Measurements from ENCODE around the gene SNRNP200. TPM values are rescaled to one million over a fixed set of nuclear protein-coding genes. Genes with fewer than 3 reads are reported as not detected.

The SNRNP200 gene
- total RNA-seq, 1 donor from 2014 or later: 192 TPM

GRCh38 chr2:96336104-96336775, 30.9 kb upstream of the SNRNP200 start:
- DNase-seq (ENCODE audit: low spot score): no peak
- Mint-ChIP-seq H3K27me3 (ENCODE audit: insufficient read depth) (no peaks in the 10 kb centered on the region), H3K9me3 (no peaks in the 10 kb centered on the region), H3K4me1 (ENCODE audit: low read depth) (peaks cover 67% of the 10 kb centered on the region), H3K4me3 (peak overlapping the region; percentile 95), H3K36me3 (ENCODE audit: low read depth) (peaks cover 21% of the 10 kb centered on the region), H3K27ac (peak overlapping the region; percentile 93)
- intact Hi-C loops (cut with micrococcal nuclease): loop anchor here (1.0 to 5.0 kb wide), 5 partner anchors 15 to 302 kb away; partner anchors contain the start of genes ARID5A, KANSL3 and SNRNP200

- Mint-ChIP-seq H3K9me3 (no peaks in the 10 kb centered on the region), H3K36me3 (ENCODE audit: low read depth) (peaks cover 20% of the 10 kb centered on the region), H3K27ac (peak overlapping the region; percentile 69), H3K27me3 (ENCODE audit: insufficient read depth) (no peaks in the 10 kb centered on the region), H3K4me1 (ENCODE audit: low read depth) (peaks cover 65% of the 10 kb centered on the region), H3K4me3 (peak overlapping the region; percentile 95)
- no peak for DNase-seq (ENCODE audit: low spot score)
- intact Hi-C loops (cut with micrococcal nuclease): loop anchor here (2.0 kb wide), 1 partner anchor 67 kb away; the partner anchor contains the start of gene CIAO1
Measured at GRCh38 chr2:96333708-96334107, 28.4 kb upstream of the SNRNP200 start.

- peaks cover 42% of the 10 kb centered on the region for H3K36me3 Mint-ChIP-seq (ENCODE audit: low read depth)
- intact Hi-C loops (cut with micrococcal nuclease): no loop called here
- DNase-seq (ENCODE audit: low spot score): no peak
- no peaks in the 10 kb centered on the region for H3K27me3 Mint-ChIP-seq (ENCODE audit: insufficient read depth)
- H3K4me1 Mint-ChIP-seq (ENCODE audit: low read depth): peaks cover 68% of the 10 kb centered on the region
- no peaks in the 10 kb centered on the region for H3K9me3 Mint-ChIP-seq
- no peak overlapping the region for H3K27ac Mint-ChIP-seq
- H3K4me3 Mint-ChIP-seq: no peak overlapping the region
Measured at GRCh38 chr2:96330407-96330806, 25.1 kb upstream of the SNRNP200 start.

- no peak for DNase-seq (ENCODE audit: low spot score)
- Mint-ChIP-seq H3K27ac (no peak overlapping the region), H3K36me3 (ENCODE audit: low read depth) (peaks cover 42% of the 10 kb centered on the region), H3K27me3 (ENCODE audit: insufficient read depth) (no peaks in the 10 kb centered on the region), H3K4me3 (no peak overlapping the region), H3K4me1 (ENCODE audit: low read depth) (peaks cover 66% of the 10 kb centered on the region), H3K9me3 (no peaks in the 10 kb centered on the region)
- intact Hi-C loops (cut with micrococcal nuclease): no loop called here
Measured at GRCh38 chr2:96329874-96330273, 24.5 kb upstream of the SNRNP200 start.

GRCh38 chr2:96329456-96329855, 24.1 kb upstream of the SNRNP200 start:
- DNase-seq (ENCODE audit: low spot score): no peak
- peaks cover 66% of the 10 kb centered on the region for H3K4me1 Mint-ChIP-seq (ENCODE audit: low read depth)
- H3K27ac Mint-ChIP-seq: no peak overlapping the region
- no peaks in the 10 kb centered on the region for H3K9me3 Mint-ChIP-seq
- intact Hi-C loops (cut with micrococcal nuclease): no loop called here
- H3K27me3 Mint-ChIP-seq (ENCODE audit: insufficient read depth): no peaks in the 10 kb centered on the region
- no peak overlapping the region for H3K4me3 Mint-ChIP-seq
- H3K36me3 Mint-ChIP-seq (ENCODE audit: low read depth): peaks cover 42% of the 10 kb centered on the region

GRCh38 chr2:96326990-96327820, 21.9 kb upstream of the SNRNP200 start:
- DNase-seq (ENCODE audit: low spot score): no peak
- Mint-ChIP-seq H3K27me3 (ENCODE audit: insufficient read depth) (no peaks in the 10 kb centered on the region), H3K27ac (peak overlapping the region; percentile 18), H3K4me3 (peak overlapping the region; percentile 97), H3K9me3 (no peaks in the 10 kb centered on the region), H3K4me1 (ENCODE audit: low read depth) (peaks cover 63% of the 10 kb centered on the region), H3K36me3 (ENCODE audit: low read depth) (peaks cover 42% of the 10 kb centered on the region)
- intact Hi-C loops (cut with micrococcal nuclease): no loop called here

GRCh38 chr2:96326564-96326963, 21.2 kb upstream of the SNRNP200 start:
- Mint-ChIP-seq H3K4me3 (peak overlapping the region; percentile 97), H3K36me3 (ENCODE audit: low read depth) (peaks cover 42% of the 10 kb centered on the region), H3K27ac (peak overlapping the region; percentile 94), H3K4me1 (ENCODE audit: low read depth) (peaks cover 68% of the 10 kb centered on the region), H3K27me3 (ENCODE audit: insufficient read depth) (no peaks in the 10 kb centered on the region), H3K9me3 (no peaks in the 10 kb centered on the region)
- DNase-seq (ENCODE audit: low spot score): no peak
- intact Hi-C loops (cut with micrococcal nuclease): no loop called here

- peak; percentile 48 for DNase-seq (ENCODE audit: low spot score)
- Mint-ChIP-seq H3K36me3 (ENCODE audit: low read depth) (peaks cover 40% of the 10 kb centered on the region), H3K4me1 (ENCODE audit: low read depth) (peaks cover 64% of the 10 kb centered on the region), H3K9me3 (no peaks in the 10 kb centered on the region), H3K4me3 (peak overlapping the region; percentile 97), H3K27ac (peak overlapping the region; percentile 94), H3K27me3 (ENCODE audit: insufficient read depth) (no peaks in the 10 kb centered on the region)
- intact Hi-C loops (cut with micrococcal nuclease): loop anchor here (1.0 kb wide), 2 partner anchors 9 to 60 kb away; partner anchors contain the start of genes CIAO1 and NCAPH
Measured at GRCh38 chr2:96325884-96326255, 20.5 kb upstream of the SNRNP200 start.

- Mint-ChIP-seq H3K27me3 (ENCODE audit: insufficient read depth) (no peaks in the 10 kb centered on the region), H3K4me1 (ENCODE audit: low read depth) (peaks cover 64% of the 10 kb centered on the region), H3K27ac (peak within 1 kb of the TSS; percentile 94), H3K4me3 (peak within 1 kb of the TSS; percentile 97), H3K9me3 (no peaks in the 10 kb centered on the region), H3K36me3 (ENCODE audit: low read depth) (peaks cover 40% of the 10 kb centered on the region)
- peak; percentile 30 for DNase-seq (ENCODE audit: low spot score)
- intact Hi-C loops (cut with micrococcal nuclease): loop anchor here (1.0 kb wide), 2 partner anchors 10 to 59 kb away; partner anchors contain the start of genes CIAO1 and NCAPH
Measured at GRCh38 chr2:96325041-96325883, 19.9 kb upstream of the SNRNP200 start, which contains the start of gene ITPRIPL1. Gene ITPRIPL1 (plus strand): TSS chr2:96325317. CDS start chr2:96325840, 523 bp downstream.

GRCh38 chr2:96324721-96325040, 19.3 kb upstream of the SNRNP200 start:
- H3K4me1 Mint-ChIP-seq (ENCODE audit: low read depth): peaks cover 66% of the 10 kb centered on the region
- H3K27ac Mint-ChIP-seq: peak overlapping the region; percentile 92
- DNase-seq (ENCODE audit: low spot score): no peak
- H3K9me3 Mint-ChIP-seq: no peaks in the 10 kb centered on the region
- intact Hi-C loops (cut with micrococcal nuclease): loop anchor here (1.0 to 5.0 kb wide), 10 partner anchors 9 to 493 kb away; partner anchors contain the start of genes ARID5A, CIAO1, CNNM3 and DUSP2
- H3K27me3 Mint-ChIP-seq (ENCODE audit: insufficient read depth): no peaks in the 10 kb centered on the region
- peaks cover 39% of the 10 kb centered on the region for H3K36me3 Mint-ChIP-seq (ENCODE audit: low read depth)
- peak overlapping the region; percentile 97 for H3K4me3 Mint-ChIP-seq

GRCh38 chr2:96323849-96324248, 18.5 kb upstream of the SNRNP200 start:
- H3K27me3 Mint-ChIP-seq (ENCODE audit: insufficient read depth): no peaks in the 10 kb centered on the region
- peak overlapping the region; percentile 92 for H3K27ac Mint-ChIP-seq
- H3K36me3 Mint-ChIP-seq (ENCODE audit: low read depth): peaks cover 37% of the 10 kb centered on the region
- no peaks in the 10 kb centered on the region for H3K9me3 Mint-ChIP-seq
- H3K4me3 Mint-ChIP-seq: peak overlapping the region; percentile 97
- no peak for DNase-seq (ENCODE audit: low spot score)
- peaks cover 66% of the 10 kb centered on the region for H3K4me1 Mint-ChIP-seq (ENCODE audit: low read depth)
- intact Hi-C loops (cut with micrococcal nuclease): loop anchor here (1.0 to 5.0 kb wide), 8 partner anchors 9 to 493 kb away; partner anchors contain the start of genes ARID5A, CNNM3, DUSP2 and STARD7

Measured in activated T-helper 1 cell treated with anti-CD3 and anti-CD28 coated beads, Interleukin-12 subunit alpha, Interleukin-12 subunit beta, Interleukin-2, Interleukin-4 antibody, amounts not matched to agents 30 ng/mL and 10 ng/mL and 1 ng/mL, durations not matched to agents 14 hours and 24 hours and 36 hours (primary cell).